GM12891 (cell line): ENCODE data around the gene EXOC6.

Source experiments
- POLR2A ChIP-seq: IDR thresholded peaks from 2 replicates; pipeline ENCODE4 v1.6.1; 2011; ENCODE audit warnings: low read depth, low read length, control low read depth
- TAF1 ChIP-seq: IDR thresholded peaks from 2 replicates; pipeline ENCODE4 v1.6.1; 2011; ENCODE audit warnings: low read depth, low read length, control low read depth

- TF ChIP-seq TAF1 (no peak), POLR2A (no peak)
Measured at GRCh38 chr10:93072225-93072712, 223.9 kb downstream of the EXOC6 start.
